Bronchial epithelial cell (primary cell): Measurements from ENCODE around the gene CLDN1. TPM values are rescaled to one million over a fixed set of nuclear protein-coding genes. Genes with fewer than 3 reads are reported as not detected.
"Not testable (repeated sequence)": the region's sequence is repeated elsewhere in the genome, so short reads cannot be mapped to it uniquely, and the experiment has no call there.

Experiments used
- DNase-seq: peaks from one replicate; pipeline ENCODE4 v3.0.0-alpha.2; 2010; ENCODE audit warnings: low read depth
- FAIRE-seq: peaks from 2 replicates; lab custom pipeline; 2011; peaks lifted over from hg19 to GRCh38; lab: Jason Lieb, UNC
- H3K27me3 ChIP-seq: 2 replicates; pipeline ENCODE4 v1.5.1; 2011; ENCODE audit warnings: low read length; ENCODE audit not compliant: control insufficient read depth, insufficient read depth
- H3K36me3 ChIP-seq: 2 replicates; pipeline ENCODE4 v1.5.1; 2011; ENCODE audit warnings: low read length; ENCODE audit not compliant: control insufficient read depth, insufficient read depth
- H3K4me3 ChIP-seq: 2 replicates; pipeline ENCODE4 v1.5.1; 2011; ENCODE audit warnings: mild to moderate bottlenecking, low read depth, low read length, control low read depth
- CTCF ChIP-seq: IDR thresholded peaks from 2 replicates; pipeline ENCODE4 v1.5.1; 2011; ENCODE audit warnings: mild to moderate bottlenecking, moderate library complexity, low read length, control low read depth, inconsistent platforms; ENCODE audit not compliant: insufficient read depth, severe bottlenecking
- total RNA-seq: library from RNA; depleted of rRNA; stranded (reverse); fragments of >200 nt; gene quantifications from 2 replicates; pipeline ENCODE4 v1.2.1, GENCODE V29; 2014

The CLDN1 gene
- total RNA-seq, 1 donor from 2014 or later: 26.6 TPM

- FAIRE-seq (no peak), DNase-seq (no peak)
- no peak for TF ChIP-seq CTCF
- no peaks in the 10 kb centered on the region for H3K36me3 ChIP-seq
- H3K4me3 ChIP-seq: no peak overlapping the region
- no peaks in the 10 kb centered on the region for H3K27me3 ChIP-seq
Observed at GRCh38 chr3:190279690-190280089, 42.6 kb downstream of the CLDN1 start.

DNA sequence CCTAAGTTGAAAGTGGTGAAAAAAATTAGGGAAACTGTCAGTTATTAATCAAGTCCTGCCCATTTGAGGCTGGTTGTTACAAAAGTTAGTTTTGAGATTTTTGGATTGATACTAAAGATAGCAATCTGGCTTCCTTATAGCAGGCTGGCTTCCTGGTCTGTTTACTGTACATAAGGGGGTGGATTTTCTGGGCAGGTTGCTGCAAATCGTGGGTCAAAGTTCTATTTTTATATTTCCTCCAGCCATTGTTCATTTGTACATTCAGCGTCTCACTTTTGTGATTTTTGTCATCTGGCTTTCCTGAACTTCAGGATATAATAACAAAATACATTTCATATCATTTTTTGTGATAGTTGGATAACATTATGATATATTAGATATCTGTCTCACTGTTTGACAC lies 49.5 kb downstream of the CLDN1 start:
- DNase-seq: no peak
- Histone ChIP-seq H3K4me3 (no peak overlapping the region), H3K36me3 (no peaks in the 10 kb centered on the region), H3K27me3 (no peaks in the 10 kb centered on the region)
- no peak for FAIRE-seq
- TF ChIP-seq CTCF: no peak

GRCh38 chr3:190269101-190269500 lies 53.1 kb downstream of the CLDN1 start:
- FAIRE-seq (no peak), DNase-seq (no peak)
- no peak for TF ChIP-seq CTCF

DNA sequence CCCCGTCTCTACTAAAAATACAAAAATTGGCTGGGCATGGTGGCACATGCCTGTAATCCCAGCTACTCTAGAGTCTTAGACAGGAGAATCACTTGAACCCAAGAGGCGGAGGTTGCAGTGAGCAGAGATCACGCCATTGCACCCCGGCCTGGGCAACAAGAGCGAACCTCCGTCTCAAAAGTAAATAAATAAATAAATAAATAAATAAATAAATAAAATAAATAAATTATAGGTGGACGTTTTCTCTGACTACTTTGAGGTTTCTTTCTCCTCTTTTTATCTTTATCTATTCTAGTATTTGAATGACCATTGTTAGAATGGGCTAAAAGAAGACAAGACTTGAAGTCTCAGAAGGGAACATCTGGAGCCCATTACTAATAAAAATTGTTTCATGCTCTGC lies 54.8 kb downstream of the CLDN1 start:
- not testable (repeated sequence) for H3K36me3 ChIP-seq, DNase-seq, H3K4me3 ChIP-seq, H3K27me3 ChIP-seq, FAIRE-seq

More at GRCh38 chr3:190269101-190269500, 53.1 kb downstream of the CLDN1 start:
- Histone ChIP-seq H3K27me3 (no peaks in the 10 kb centered on the region), H3K4me3 (no peak overlapping the region), H3K36me3 (no peaks in the 10 kb centered on the region)

DNA sequence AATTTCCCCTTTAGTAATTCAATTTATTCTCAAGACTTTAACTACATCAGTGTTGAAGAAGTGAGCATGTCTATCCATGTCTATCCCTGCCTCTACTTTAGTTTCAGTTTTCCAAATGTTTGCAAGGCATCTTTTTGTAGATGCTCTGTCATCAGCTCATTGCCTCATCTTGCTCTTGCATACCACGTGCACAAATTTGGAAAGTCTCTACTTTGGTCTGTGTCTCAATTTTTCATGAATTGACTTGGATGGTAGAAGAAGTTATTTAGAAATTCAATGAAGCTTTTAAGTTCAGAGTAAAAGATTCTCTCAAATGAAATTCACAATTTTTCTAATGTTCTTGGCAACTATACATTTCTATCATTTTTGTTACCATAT lies 55.3 kb downstream of the CLDN1 start:
- DNase-seq: peak; percentile 33
- TF ChIP-seq CTCF: no peak
- Histone ChIP-seq H3K27me3 (no peaks in the 10 kb centered on the region), H3K4me3 (no peak overlapping the region), H3K36me3 (no peaks in the 10 kb centered on the region)
- no peak for FAIRE-seq

DNA sequence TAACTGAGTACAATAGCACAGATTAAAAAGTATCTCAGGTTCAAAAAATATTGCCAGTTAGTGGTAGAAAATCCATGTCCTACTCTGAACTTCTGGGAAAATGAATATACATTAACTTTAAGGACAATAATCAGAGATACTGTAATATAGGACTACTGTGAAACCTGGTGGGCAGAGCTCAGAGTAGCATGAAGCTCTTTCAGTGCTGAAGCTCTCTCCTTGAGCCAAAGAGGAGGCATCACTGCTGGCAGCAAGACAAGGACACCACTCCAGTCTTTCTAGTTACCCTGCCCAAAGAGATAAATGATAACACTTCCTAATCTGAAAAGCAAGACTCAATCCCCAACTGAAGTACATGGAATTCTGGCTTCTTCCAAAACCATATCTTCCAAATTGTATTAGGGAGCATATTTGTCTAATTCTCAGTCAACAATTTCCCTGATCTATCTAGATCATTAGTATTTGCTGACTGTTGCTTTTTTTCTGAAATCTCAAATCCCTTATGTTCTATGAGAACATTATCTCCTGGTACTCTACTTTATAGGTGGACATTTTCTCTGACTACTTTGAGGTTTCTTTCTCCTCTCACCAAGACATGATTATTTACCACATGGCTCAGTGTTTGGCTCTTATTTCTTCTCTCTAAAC lies 55.9 kb downstream of the CLDN1 start:
- DNase-seq: no peak
- Histone ChIP-seq H3K4me3 (no peak overlapping the region), H3K36me3 (no peaks in the 10 kb centered on the region), H3K27me3 (no peaks in the 10 kb centered on the region)
- FAIRE-seq: no peak
- no peak for TF ChIP-seq CTCF
